Motor neuron (in vitro differentiated cells): ENCODE data around the gene UBALD1. TPM values are rescaled to one million over a fixed set of nuclear protein-coding genes. Genes with fewer than 3 reads are reported as not detected.
A peak's percentile ranks its signal among the peaks of the same experiment; 100 is the strongest.

Experiments used
- ATAC-seq, 8 experiments: fragments of 200-7000 bp; cut with Tn5 transposase; replicated peaks in 6 of 8; 2 replicates each; pipeline ENCODE4 v1.8.0; 2021; ENCODE audit warnings: mild to moderate bottlenecking in 8 of 8, moderate library complexity in 8 of 8
- H3K27ac ChIP-seq, 2 donors: fragments of 250-450 bp; sonication (Bioruptor Pico); 2 replicates each; pipeline ENCODE4 v1.9.0; 2021; ENCODE audit warnings: antibody characterized with exemption in 2 of 2, mild to moderate bottlenecking in 2 of 2, moderate library complexity in 1 of 2
- H3K4me1 ChIP-seq, 2 donors: fragments of 250-450 bp; sonication (Bioruptor Pico); replicated peaks in 1 of 2; 2 replicates each; pipeline ENCODE4 v1.6.1; 2021; ENCODE audit warnings: antibody characterized with exemption in 2 of 2, mild to moderate bottlenecking in 2 of 2, moderate library complexity in 1 of 2
- H3K4me3 ChIP-seq, 5 donors: fragments of 250-450 bp; sonication (Bioruptor Pico); 2 replicates each; pipeline ENCODE4 v1.9.0; 2021; ENCODE audit warnings: antibody characterized with exemption in 5 of 5, mild to moderate bottlenecking in 5 of 5, moderate library complexity in 4 of 5
- WGBS, 10 experiments: fragments of 450-650 bp; shearing (Covaris generic); methylation state at CpG; one replicate each; pipeline ENCODE4 v1.0.0; 2022; 5-methylcytosine and 5-hydroxymethylcytosine counted together
- in situ Hi-C, 9 experiments: fragments of 400-800 bp; cut with MboI; loops; one replicate each; pipeline ENCODE4 v1.15.0; 2021; ENCODE audit warnings: low sequenced_read_pairs in 9 of 9, low pct_unique_long_range_greater_than_20kb in 2 of 9; ENCODE audit not compliant: unreplicated experiment in 9 of 9
- total RNA-seq, 8 experiments: library from RNA; unstranded; fragments of 300-600 nt; gene quantifications; 2 replicates each; pipeline versions ENCODE4 v1.2.3 to v1.2.4, GENCODE V29; 2022

UBALD1 gene
- total RNA-seq, 8 experiments from 2014 or later, result 6.9 to 20.8 (median 11.3) TPM

GRCh38 chr16:4639899-4640509 is 25.3 kb upstream of the UBALD1 start:
- Histone ChIP-seq H3K4me1 (no peaks in the 10 kb centered on the region), H3K27ac (no peak overlapping the region), H3K4me3 (no peak overlapping the region)
- no peak for ATAC-seq
- in situ Hi-C loops, result no loop called here
- 50 to 100% (median 88%) methylated on average over 2 to 19 of the region's 27 CpGs; no CpG with 5 or more reads in 3 of the 10 experiments for WGBS, 10 experiments

DNA sequence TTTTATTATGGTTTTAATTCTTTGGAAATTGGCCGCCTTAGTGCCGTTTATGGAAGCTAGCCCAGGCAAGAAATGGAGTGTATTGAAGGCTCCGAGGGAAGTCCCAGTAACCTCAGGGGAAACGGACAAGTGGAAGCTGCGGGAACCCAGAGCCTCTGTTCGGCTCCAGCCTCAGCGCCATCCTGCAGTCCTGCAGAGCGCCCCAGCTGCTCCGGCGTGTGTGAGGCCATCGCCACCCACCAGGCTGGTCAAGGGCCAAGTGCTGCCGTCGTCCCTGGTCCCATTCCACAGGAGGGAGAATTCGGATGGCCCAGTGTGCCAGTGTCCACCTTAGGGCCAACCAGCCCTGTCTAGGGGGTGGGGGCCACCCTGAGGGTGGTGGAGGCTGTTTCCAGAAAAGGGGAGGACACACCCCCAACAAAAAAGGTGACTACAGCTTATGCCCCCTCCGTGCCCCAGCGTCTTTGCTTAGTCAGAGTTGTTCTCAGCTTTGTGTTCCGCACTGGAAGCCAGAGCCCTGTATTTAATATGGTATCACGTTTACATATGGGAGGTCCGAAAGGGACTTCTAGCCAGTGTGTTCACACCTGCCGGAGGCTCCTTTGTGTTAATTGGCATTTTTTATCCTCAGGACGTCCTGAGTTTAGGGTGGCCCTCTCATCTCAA is 22.9 kb upstream of the UBALD1 start:
- no peaks in the 10 kb centered on the region for H3K4me1 ChIP-seq
- in situ Hi-C loops, result no loop called here
- no peak overlapping the region for H3K27ac ChIP-seq
- 36 to 100% (median 84%) methylated on average over 1 to 12 of the region's 21 CpGs; no CpG with 5 or more reads in 2 of the 10 experiments for WGBS, 10 experiments
- no peak overlapping the region for H3K4me3 ChIP-seq
- ATAC-seq, result no peak

DNA sequence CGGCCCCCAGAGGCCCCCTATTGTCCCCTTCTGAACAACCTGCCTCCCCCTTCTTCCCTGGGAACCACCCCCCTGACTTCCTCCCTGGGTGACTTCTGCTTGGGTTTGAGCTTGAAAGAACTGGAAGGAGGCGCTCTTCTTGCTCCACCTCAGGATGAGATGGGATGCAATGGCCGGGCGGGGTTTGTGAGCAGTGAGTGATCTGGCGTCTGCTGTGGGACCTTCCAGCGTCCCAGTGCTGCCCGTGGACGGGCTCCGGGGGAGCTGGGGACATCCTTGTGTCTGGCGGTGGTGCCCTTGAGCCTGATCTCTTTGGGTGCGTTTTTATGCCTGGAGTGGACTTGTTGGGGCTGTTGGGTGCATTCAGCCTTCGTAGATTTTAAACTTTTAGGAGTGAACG is 21.5 kb upstream of the UBALD1 start:
- Histone ChIP-seq H3K4me1 (no peaks in the 10 kb centered on the region), H3K27ac (no peak overlapping the region), H3K4me3 (no peak overlapping the region)
- WGBS, 10 experiments, result 71 to 100% (median 89%) methylated on average over 2 to 7 of the region's 13 CpGs; no CpG with 5 or more reads in 6 of the 10 experiments
- ATAC-seq, result peak in 2 of 8 experiments; percentile 21 to 38
- in situ Hi-C loops, result no loop called here

DNA sequence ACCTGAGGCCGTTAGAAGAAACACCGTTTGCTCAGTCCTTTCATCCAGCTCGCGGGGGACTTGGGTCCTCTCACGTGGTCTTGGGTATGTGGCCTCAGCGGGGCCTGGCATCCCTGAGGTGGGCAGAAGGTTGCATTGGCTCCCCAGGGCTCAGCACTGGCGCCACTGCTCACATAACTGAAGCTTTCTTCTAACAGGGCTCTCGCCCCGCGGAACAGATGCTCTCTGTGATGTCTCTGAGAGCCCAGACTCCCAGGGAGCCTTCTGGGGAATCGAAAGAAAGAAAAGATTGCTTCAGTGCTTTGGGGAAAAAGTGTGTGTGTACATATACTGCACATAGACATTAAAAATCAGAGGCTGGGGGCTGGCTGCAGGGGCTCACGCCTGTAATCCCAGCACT is 20.1 kb upstream of the UBALD1 start:
- 83 to 100% (median 99%) methylated on average over 1 to 7 of the region's 12 CpGs; no CpG with 5 or more reads in 4 of the 10 experiments for WGBS, 10 experiments
- no peak for ATAC-seq
- no peak overlapping the region for H3K27ac ChIP-seq
- in situ Hi-C loops, result no loop called here
- no peaks in the 10 kb centered on the region for H3K4me1 ChIP-seq
- H3K4me3 ChIP-seq, result no peak overlapping the region

DNA sequence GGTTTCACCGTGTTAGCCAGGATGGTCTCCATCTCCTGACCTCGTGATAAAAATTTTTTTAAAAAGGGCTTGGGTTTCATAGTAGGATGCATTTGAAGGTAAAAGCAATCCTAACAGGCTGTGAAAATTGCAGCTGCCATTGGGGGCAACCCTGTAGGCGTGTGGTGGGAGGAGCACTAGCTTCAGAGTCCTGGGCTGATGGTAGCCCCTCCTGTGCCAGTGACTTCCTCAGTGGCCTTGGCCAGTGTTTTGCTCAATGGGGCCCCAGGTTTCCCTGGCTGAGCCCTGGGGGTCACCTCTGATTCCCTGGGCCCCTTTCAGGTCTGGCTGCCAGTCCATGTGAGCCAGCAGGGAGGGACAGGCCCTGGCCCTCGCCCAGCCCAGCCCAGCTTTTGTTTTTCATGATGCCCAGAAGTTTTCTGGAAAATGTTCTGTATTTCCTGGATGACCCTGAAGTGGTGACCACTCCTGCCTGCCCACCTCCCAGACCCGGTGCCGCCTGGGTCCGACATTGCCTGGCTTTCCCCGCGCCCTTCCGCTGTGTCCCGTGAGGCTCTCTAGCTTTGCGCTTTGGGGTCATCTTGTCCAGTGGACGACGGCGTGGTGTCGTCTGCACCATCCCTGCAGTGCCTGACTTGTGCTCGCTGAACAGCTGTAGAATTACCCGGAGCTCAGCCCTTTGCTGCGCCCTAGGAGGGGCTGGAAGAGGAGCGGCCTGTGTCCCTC is 19.4 kb upstream of the UBALD1 start:
- in situ Hi-C loops, result no loop called here
- no peaks in the 10 kb centered on the region for H3K4me1 ChIP-seq
- H3K4me3 ChIP-seq, result no peak overlapping the region
- ATAC-seq, result no peak
- 92 to 100% (median 100%) methylated on average over 2 to 17 of the region's 20 CpGs; no CpG with 5 or more reads in 3 of the 10 experiments for WGBS, 10 experiments
- H3K27ac ChIP-seq, result no peak overlapping the region

- no peak for ATAC-seq
- WGBS, 10 experiments, result 67 to 100% (median 100%) methylated on average over 1 of the region's 1 CpG; no CpG with 5 or more reads in 3 of the 10 experiments
- in situ Hi-C loops, result no loop called here
- Histone ChIP-seq H3K27ac (no peak overlapping the region), H3K4me3 (no peak overlapping the region), H3K4me1 (peaks cover under 1 to 3% of the 10 kb centered on the region in 2 donors)
Observed at GRCh38 chr16:4631444-4631843, 16.8 kb upstream of the UBALD1 start.

DNA sequence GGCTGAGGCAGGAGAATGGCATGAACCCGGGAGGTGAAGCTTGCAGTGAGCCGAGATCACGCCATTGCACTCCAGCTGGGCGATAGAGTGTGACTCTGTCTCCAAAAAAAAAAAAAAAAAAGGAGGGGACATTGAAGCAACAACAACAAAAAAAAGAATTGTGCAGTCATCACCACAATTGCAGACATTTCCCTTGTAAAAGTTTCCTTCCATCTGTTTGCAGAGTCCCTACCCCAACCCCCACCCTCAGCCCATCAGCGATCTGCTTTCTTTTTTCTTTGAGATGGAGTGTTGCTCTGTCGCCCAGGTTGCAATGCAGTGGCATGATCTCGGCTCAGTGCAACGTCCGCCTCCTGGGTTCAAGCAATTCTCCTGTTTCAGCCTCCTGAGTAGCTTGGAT is 13.6 kb upstream of the UBALD1 start:
- in situ Hi-C loops, result no loop called here

GRCh38 chr16:4626396-4626795 is 11.7 kb upstream of the UBALD1 start:
- 63 to 74% (median 67%) methylated on average over 2 to 6 of the region's 6 CpGs; no CpG with 5 or more reads in 5 of the 10 experiments for WGBS, 10 experiments
- in situ Hi-C loops, result no loop called here
- Histone ChIP-seq H3K4me3 (peak overlapping the region in 3 of 5 donors; percentile 59 to 97 (median 75)), H3K27ac (no peak overlapping the region), H3K4me1 (peaks cover 7 to 9% of the 10 kb centered on the region in 2 donors)
- no peak for ATAC-seq

More for the DNA sequence above, 13.6 kb upstream of the UBALD1 start:
- Histone ChIP-seq H3K27ac (no peak overlapping the region), H3K4me1 (peaks cover 7 to 9% of the 10 kb centered on the region in 2 donors), H3K4me3 (no peak overlapping the region)
- 82 to 100% (median 100%) methylated on average over 1 to 7 of the region's 9 CpGs; no CpG with 5 or more reads in 1 of the 10 experiments for WGBS, 10 experiments
- no peak for ATAC-seq

DNA sequence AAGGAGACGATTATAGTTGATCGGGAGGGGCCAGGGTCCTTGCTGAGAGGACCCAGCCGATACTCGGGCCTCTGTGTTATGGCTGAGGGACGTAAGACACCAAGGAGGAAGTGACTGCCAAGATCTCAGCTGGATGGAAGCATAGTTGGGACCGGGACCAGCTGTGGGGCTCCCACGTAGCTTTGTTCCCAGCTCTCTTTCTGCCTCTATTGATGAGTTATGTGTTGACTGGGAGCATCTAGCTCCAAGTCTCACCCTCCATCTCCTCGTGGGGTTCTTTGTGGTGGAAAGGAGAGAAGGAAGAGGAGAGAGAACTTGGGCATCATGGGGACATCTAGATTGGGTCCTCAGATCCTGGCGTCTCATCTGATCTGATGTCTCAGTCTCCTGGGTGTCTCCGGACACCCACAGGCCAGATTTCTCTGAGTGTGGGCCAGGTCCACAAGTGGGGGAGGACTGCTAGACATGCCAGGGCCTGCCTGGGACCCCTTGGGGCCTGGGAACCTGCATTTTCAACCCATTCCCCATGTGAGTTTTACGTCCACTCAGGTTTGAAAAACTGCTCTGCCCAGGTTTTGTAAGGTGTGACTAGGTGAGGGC is 11.0 kb upstream of the UBALD1 start:
- in situ Hi-C loops, result no loop called here
- peaks cover 7 to 9% of the 10 kb centered on the region in 2 donors for H3K4me1 ChIP-seq
- H3K27ac ChIP-seq, result peak overlapping the region; percentile 91 to 93
- 0 to 7% (median 0%) methylated on average over 2 to 9 of the region's 11 CpGs; no CpG with 5 or more reads in 5 of the 10 experiments for WGBS, 10 experiments
- ATAC-seq, result peak in 2 of 8 experiments; percentile 0 to 1
- H3K4me3 ChIP-seq, result peak overlapping the region; percentile 59 to 97 (median 75)

DNA sequence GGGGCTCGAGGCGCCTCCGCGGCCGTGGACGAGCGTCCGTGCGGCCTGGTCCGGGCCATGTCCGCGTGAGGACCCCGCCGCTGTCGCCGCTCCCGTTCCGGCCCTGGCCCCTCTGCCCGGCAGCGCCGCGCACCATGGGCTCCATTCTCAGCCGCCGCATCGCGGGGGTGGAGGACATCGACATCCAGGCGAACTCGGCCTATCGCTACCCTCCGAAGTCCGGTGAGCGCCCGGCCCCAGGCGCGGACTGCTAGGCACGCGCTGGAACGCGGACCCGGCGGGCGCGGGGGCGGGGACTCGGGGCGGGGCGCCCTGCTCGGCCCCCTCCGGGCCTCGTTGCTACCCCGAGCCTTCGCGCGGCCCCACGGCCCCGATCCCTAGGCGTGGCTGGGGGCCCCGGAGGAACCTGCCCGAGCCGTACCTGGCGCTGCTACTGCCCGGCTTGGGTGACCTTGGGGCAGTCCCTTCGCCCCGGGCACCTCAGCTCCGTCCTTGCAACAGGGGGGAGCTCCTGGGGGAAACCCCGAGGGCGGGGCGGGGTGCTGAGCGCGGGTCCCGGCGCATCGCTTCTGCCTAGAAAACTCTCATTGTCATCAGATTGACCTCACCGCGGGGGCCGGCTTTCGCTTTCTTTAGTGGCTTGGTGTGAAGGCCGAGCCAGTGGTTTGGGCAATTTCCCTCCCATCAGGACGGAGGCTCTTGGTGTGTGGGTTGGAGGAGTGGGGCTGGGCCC is 10.3 kb upstream of the UBALD1 start:
- ATAC-seq, result peak; percentile 48 to 67 (median 52)
- in situ Hi-C loops, result no loop called here

GRCh38 chr16:4624015-4624826 is 9.5 kb upstream of the UBALD1 start, which contains the start of gene MGRN1:
MGRN1 (plus strand) TSS chr16:4624826; CDS start chr16:4624961, 135 bp downstream.
- peak; percentile 87 to 97 (median 94) for ATAC-seq
- peak within 1 kb of the TSS; percentile 59 to 97 (median 75) for H3K4me3 ChIP-seq
- H3K27ac ChIP-seq, result peak within 1 kb of the TSS; percentile 91 to 93
- in situ Hi-C loops, result no loop called here
- peaks cover 7 to 9% of the 10 kb centered on the region in 2 donors for H3K4me1 ChIP-seq
- 0 to 100% (median 24%) methylated on average over 1 to 12 of the region's 42 CpGs; no CpG with 5 or more reads in 1 of the 10 experiments for WGBS, 10 experiments

More for the DNA sequence above, 10.3 kb upstream of the UBALD1 start:
- peak overlapping the region; percentile 91 to 93 for H3K27ac ChIP-seq
- peak overlapping the region; percentile 59 to 97 (median 75) for H3K4me3 ChIP-seq
- 0 to 1% (median 0%) methylated on average over 1 to 18 of the region's 80 CpGs; no CpG with 5 or more reads in 7 of the 10 experiments for WGBS, 10 experiments
- H3K4me1 ChIP-seq, result peaks cover 7 to 9% of the 10 kb centered on the region in 2 donors
